Measurements from ENCODE around the gene VSTM2B. TPM values are rescaled to one million over a fixed set of nuclear protein-coding genes. Genes with fewer than 3 reads are reported as not detected.

VSTM2B gene
- total RNA-seq, 1 experiment from 2014 or later: not detected

GRCh38 chr19:29610213-29610573, 84.4 kb downstream of the VSTM2B start:
- TF ChIP-seq, protein P1, sequence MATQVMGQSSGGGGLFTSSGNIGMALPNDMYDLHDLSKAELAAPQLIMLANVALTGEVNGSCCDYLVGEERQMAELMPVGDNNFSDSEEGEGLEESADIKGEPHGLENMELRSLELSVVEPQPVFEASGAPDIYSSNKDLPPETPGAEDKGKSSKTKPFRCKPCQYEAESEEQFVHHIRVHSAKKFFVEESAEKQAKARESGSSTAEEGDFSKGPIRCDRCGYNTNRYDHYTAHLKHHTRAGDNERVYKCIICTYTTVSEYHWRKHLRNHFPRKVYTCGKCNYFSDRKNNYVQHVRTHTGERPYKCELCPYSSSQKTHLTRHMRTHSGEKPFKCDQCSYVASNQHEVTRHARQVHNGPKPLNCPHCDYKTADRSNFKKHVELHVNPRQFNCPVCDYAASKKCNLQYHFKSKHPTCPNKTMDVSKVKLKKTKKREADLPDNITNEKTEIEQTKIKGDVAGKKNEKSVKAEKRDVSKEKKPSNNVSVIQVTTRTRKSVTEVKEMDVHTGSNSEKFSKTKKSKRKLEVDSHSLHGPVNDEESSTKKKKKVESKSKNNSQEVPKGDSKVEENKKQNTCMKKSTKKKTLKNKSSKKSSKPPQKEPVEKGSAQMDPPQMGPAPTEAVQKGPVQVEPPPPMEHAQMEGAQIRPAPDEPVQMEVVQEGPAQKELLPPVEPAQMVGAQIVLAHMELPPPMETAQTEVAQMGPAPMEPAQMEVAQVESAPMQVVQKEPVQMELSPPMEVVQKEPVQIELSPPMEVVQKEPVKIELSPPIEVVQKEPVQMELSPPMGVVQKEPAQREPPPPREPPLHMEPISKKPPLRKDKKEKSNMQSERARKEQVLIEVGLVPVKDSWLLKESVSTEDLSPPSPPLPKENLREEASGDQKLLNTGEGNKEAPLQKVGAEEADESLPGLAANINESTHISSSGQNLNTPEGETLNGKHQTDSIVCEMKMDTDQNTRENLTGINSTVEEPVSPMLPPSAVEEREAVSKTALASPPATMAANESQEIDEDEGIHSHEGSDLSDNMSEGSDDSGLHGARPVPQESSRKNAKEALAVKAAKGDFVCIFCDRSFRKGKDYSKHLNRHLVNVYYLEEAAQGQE (IDR thresholded peaks at IDR 0.05; ENCODE audit: insufficient read depth in 1 of 2, low read depth in 2 of 2, low read length in 1 of 2): no peak
- TF ChIP-seq SIN3A (IDR thresholded peaks at IDR 0.05; ENCODE audit: borderline replicate concordance, insufficient read depth, low read depth, low read length) (no peak), CTCF (IDR thresholded peaks at IDR 0.05) (no peak), POLR2AphosphoS5 (IDR thresholded peaks at IDR 0.05; ENCODE audit: low read depth, low read length) (no peak), TCF7L2 (IDR thresholded peaks at IDR 0.05; ENCODE audit: low read depth, low read length) (no peak)
- H3K27ac ChIP-seq (ENCODE audit: low read length): no peak overlapping the region
- POLR2A ChIA-PET: interaction anchor here (0.6 kb wide), 1 partner anchor 73 kb away, joined by 5 read pairs; no protein-coding TSS in a partner anchor
- no peaks in the 10 kb centered on the region for H3K27me3 ChIP-seq (ENCODE audit: control insufficient read depth, insufficient read depth, low read length)
- BruUV-seq (replicated peaks): no TSS peak
- H3K4me1 ChIP-seq (ENCODE audit: control insufficient read depth, insufficient read depth, low read length): peaks cover 8% of the 10 kb centered on the region
- H3K9me3 ChIP-seq (ENCODE audit: control insufficient read depth, insufficient read depth, low read depth, low read length): no peaks in the 10 kb centered on the region
- ATAC-seq: peak; percentile 1; the same call in 1 of the 2 replicates
- H3K36me3 ChIP-seq (ENCODE audit: control insufficient read depth, insufficient read depth, low read length): peaks cover 7% of the 10 kb centered on the region; the same call in 1 of the 2 replicates
- H3K4me3 ChIP-seq (ENCODE audit: low read depth in 2 of 2, low read length in 2 of 2): no peak overlapping the region
- intact Hi-C loops (cut with micrococcal nuclease; ENCODE audit: unreplicated experiment): loop anchor here (1.0 to 2.0 kb wide), 3 partner anchors 59 to 106 kb away; no protein-coding TSS in a partner anchor
- DNase-seq (ENCODE audit: low read depth, low spot score): no peak
- in situ Hi-C loops (cut with HindIII; ENCODE audit: low pct_unique_long_range_greater_than_20kb, low sequenced_read_pairs): no loop called here
- CTCF ChIA-PET: interaction anchor here (0.6 to 2.6 kb wide), 11 partner anchors 10 to 397 kb away, joined by 3 to 14 read pairs (median 4); partner anchors contain the start of gene PLEKHF1

- H3K4me1 ChIP-seq (ENCODE audit: control insufficient read depth, insufficient read depth, low read length): peaks cover 6% of the 10 kb centered on the region; the same call in 1 of the 2 replicates
- in situ Hi-C loops (cut with HindIII; ENCODE audit: low pct_unique_long_range_greater_than_20kb, low sequenced_read_pairs): no loop called here
- DNase-seq (ENCODE audit: low read depth, low spot score): peak; percentile 59
Observed at GRCh38 chr19:29610574-29611271, 84.9 kb downstream of the VSTM2B start.

More at GRCh38 chr19:29610574-29611271, 84.9 kb downstream of the VSTM2B start:
- Histone ChIP-seq H3K27ac (ENCODE audit: low read length) (peak overlapping the region; percentile 23; the same call in 1 of the 2 replicates), H3K9me3 (ENCODE audit: control insufficient read depth, insufficient read depth, low read depth, low read length) (no peaks in the 10 kb centered on the region), H3K27me3 (ENCODE audit: control insufficient read depth, insufficient read depth, low read length) (no peaks in the 10 kb centered on the region), H3K36me3 (ENCODE audit: control insufficient read depth, insufficient read depth, low read length) (peaks cover 5% of the 10 kb centered on the region; the same call in 1 of the 2 replicates), H3K4me3 (ENCODE audit: low read depth in 2 of 2, low read length in 2 of 2) (no peak overlapping the region)
- POLR2A ChIA-PET: interaction anchor here (0.6 kb wide), 1 partner anchor 72 kb away, joined by 5 read pairs; no protein-coding TSS in a partner anchor
- intact Hi-C loops (cut with micrococcal nuclease; ENCODE audit: unreplicated experiment): loop anchor here (1.0 to 2.0 kb wide), 3 partner anchors 58 to 106 kb away; no protein-coding TSS in a partner anchor
- CTCF ChIA-PET: interaction anchor here (0.6 to 2.6 kb wide), 11 partner anchors 10 to 397 kb away, joined by 3 to 14 read pairs (median 4); partner anchors contain the start of gene PLEKHF1
- TF ChIP-seq, protein P1 (IDR thresholded peaks at IDR 0.05; ENCODE audit: insufficient read depth in 1 of 2, low read depth in 2 of 2, low read length in 1 of 2): 0 out of 4 replicates have a peak, but pooled peaks of 1 of the 2 experiments have one; percentile 33
- no peak for TF ChIP-seq TCF7L2 (IDR thresholded peaks at IDR 0.05; ENCODE audit: low read depth, low read length)
- peak; percentile 95 for TF ChIP-seq CTCF (IDR thresholded peaks at IDR 0.05)
- ATAC-seq: peak; percentile 90
- no TSS peak for BruUV-seq (replicated peaks)
